Left renal cortex interstitium (tissue), 4 donors: Measurements from ENCODE around the gene USF2. TPM values are rescaled to one million over a fixed set of nuclear protein-coding genes. Genes with fewer than 3 reads are reported as not detected.

Experiments used
- DNase-seq, 4 donors: peaks; one replicate each; pipeline ENCODE4 v3.0.0-alpha.2; 2013; ENCODE audit warnings: low read depth in 4 of 4, low spot score in 2 of 4, missing footprints in 1 of 4
- polyA plus RNA-seq, 4 donors: library from polyadenylated mRNA; unstranded; fragments of 120-200 nt; gene quantifications; one replicate each; pipeline ENCODE4 v1.2.1, GENCODE V29; 2013; ENCODE audit not compliant: insufficient read length in 4 of 4

USF2 gene
- polyA plus RNA-seq, 4 donors, result 160 to 193 (median 172) TPM

GRCh38 chr19:35240327-35240726 is 28.4 kb upstream of the USF2 start:
- DNase-seq, result no peak

- no peak for DNase-seq
Observed at GRCh38 chr19:35241417-35241816, 27.3 kb upstream of the USF2 start.

- DNase-seq, result no peak
Observed at GRCh38 chr19:35246466-35247092, 22.2 kb upstream of the USF2 start.

GRCh38 chr19:35247526-35248309 is 21.0 kb upstream of the USF2 start:
- peak; percentile 79 to 88 (median 86) for DNase-seq

GRCh38 chr19:35248310-35249145 is 20.2 kb upstream of the USF2 start, which contains the start of gene LSR:
Gene LSR (plus strand): TSS chr19:35249002. CDS start chr19:35249023, 21 bp downstream.
- peak; percentile 81 to 85 (median 84) for DNase-seq

GRCh38 chr19:35249146-35249847 is 19.5 kb upstream of the USF2 start:
- DNase-seq, result no peak

GRCh38 chr19:35249848-35250711 is 18.7 kb upstream of the USF2 start:
- no peak for DNase-seq

GRCh38 chr19:35251456-35251855 is 17.3 kb upstream of the USF2 start:
- DNase-seq, result no peak

- DNase-seq, result no peak
Observed at GRCh38 chr19:35253316-35254286, 15.2 kb upstream of the USF2 start.

GRCh38 chr19:35254341-35255297 is 14.1 kb upstream of the USF2 start:
- no peak for DNase-seq

GRCh38 chr19:35256566-35256965 is 12.2 kb upstream of the USF2 start:
- DNase-seq, result no peak

- no peak for DNase-seq
Observed at GRCh38 chr19:35257113-35257461, 11.7 kb upstream of the USF2 start.

- DNase-seq, result no peak
Observed at GRCh38 chr19:35260694-35261304, 8.0 kb upstream of the USF2 start.

- no peak for DNase-seq
Observed at GRCh38 chr19:35261356-35262100, 7.2 kb upstream of the USF2 start.

- no peak for DNase-seq
Observed at GRCh38 chr19:35262101-35262761, 6.5 kb upstream of the USF2 start.
